ENCODE results near the gene FTCDNL1.

The FTCDNL1 gene

DNA sequence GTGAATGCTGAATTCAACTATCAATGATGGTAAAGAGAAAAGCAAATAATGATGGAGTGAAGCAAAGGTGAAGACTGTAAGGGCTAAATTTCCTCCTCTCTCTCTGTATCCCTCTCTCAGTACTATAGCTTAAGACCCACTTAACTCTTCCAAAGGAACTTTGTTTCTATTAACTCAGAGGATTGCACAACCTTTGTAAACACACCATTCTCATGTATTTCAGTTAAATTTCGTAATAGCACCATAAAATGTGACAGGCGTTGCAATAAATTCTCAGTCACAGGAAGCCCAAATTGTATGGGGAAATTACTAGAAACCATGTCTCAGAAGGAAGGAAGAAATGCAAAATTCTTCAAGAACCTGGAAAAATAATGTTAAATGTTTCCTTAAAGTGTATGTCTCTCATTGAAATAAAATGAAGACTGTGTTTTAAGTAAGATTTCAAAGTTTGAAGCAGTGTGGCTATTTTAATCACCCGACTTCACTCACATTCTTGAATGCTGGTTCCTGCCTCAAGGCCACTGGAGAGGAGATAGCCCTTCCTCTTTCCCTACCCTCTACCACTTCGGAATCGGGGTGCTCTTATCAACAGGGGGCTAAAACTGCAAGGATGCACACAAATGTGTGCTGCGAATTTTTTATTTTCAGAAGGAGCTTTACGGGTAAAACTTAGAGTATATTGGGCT lies 112.1 kb downstream of the FTCDNL1 start:
- DNase-seq: no peak

GRCh38 chr2:199734651-199735050 lies 116.3 kb downstream of the FTCDNL1 start:
- DNase-seq: no peak

GRCh38 chr2:199734011-199734410 lies 117.0 kb downstream of the FTCDNL1 start:
- no peak for DNase-seq

DNA sequence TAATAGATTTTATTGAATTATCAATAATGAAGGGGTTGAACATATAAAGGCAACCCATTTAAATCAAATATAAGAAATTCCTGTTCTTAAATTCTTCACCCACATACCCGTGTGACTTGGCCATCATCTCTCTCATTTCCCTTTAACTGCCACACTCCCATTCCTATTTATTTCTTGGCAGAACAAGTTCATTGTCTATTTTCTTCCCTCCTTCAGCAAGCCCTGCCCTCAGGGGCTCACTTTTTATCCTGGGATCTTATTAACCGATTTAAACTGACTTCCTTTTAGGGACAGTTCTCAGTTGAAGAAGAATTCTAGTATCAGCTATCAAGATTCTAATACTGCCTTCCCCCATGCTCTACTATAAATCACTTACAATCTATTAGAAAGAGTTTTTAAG lies 123.2 kb downstream of the FTCDNL1 start:
- DNase-seq: no peak

- DNase-seq: no peak
Measured at GRCh38 chr2:199727306-199727705, 123.7 kb downstream of the FTCDNL1 start.

GRCh38 chr2:199718074-199718473 lies 132.9 kb downstream of the FTCDNL1 start:
- DNase-seq: no peak

- no peak for DNase-seq
Measured at GRCh38 chr2:199717587-199717907, 133.4 kb downstream of the FTCDNL1 start.

- no peak for DNase-seq
Measured at GRCh38 chr2:199716807-199717586, 134.0 kb downstream of the FTCDNL1 start.

GRCh38 chr2:199713746-199714145 lies 137.2 kb downstream of the FTCDNL1 start:
- DNase-seq: no peak

DNA sequence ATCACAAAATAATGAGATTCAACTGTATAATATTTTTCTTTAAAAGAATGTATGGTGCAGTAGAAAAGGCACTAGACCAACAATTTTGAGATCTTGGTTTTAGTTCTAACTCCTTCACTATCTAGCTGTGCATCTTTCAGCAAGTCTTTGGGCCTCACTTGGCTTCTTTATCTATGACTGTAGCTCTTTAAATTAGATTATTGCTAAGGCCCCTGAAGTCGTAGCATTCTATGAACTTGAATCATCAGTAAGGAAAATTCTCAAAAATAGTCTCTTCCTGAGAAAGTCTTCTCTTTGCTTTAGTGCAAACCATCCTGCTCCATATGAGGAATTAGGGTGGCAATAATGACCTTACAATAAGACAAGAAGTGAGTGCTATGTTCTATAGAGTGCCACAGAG lies 140.4 kb downstream of the FTCDNL1 start:
- no peak for DNase-seq

All from stimulated activated CD8-positive, alpha-beta memory T cell treated with anti-CD3 and anti-CD28 coated beads, Interleukin-4, amount 100 ng/mL, for 48 hours (primary cell).